SK-N-MC (cell line): ENCODE results near the gene KCNMA1.

ENCODE experiments used
- DNase-seq: peaks from one replicate; pipeline ENCODE4 v3.0.0-alpha.2; 2011; ENCODE audit warnings: low read depth, low spot score
- H3K27ac ChIP-seq: fragments of 200-600 bp; sonication (generic); 2 replicates; pipeline ENCODE4 v1.5.1; 2016; ENCODE audit warnings: mixed run types
- H3K36me3 ChIP-seq: fragments of 200-600 bp; sonication (generic); 2 replicates; pipeline ENCODE4 v1.6.1; 2017; ENCODE audit warnings: antibody characterized with exemption, low read length, mixed read lengths; ENCODE audit not compliant: insufficient read depth
- H3K4me3 ChIP-seq: fragments of 200-600 bp; sonication (generic); 2 replicates; pipeline ENCODE4 v1.5.1; 2016
- H3K9ac ChIP-seq: fragments of 200-600 bp; sonication (generic); 2 replicates; pipeline ENCODE4 v1.8.0; 2017; ENCODE audit warnings: mixed run types, mixed read lengths; ENCODE audit not compliant: insufficient read length
- H3K9me3 ChIP-seq: fragments of 200-600 bp; sonication (generic); 2 replicates; pipeline ENCODE4 v1.6.1; 2017; ENCODE audit warnings: low read depth, mild to moderate bottlenecking, antibody characterized with exemption, low read length, moderate library complexity, mixed read lengths
- EZH2 ChIP-seq: fragments of 200-600 bp; sonication (generic); IDR thresholded peaks from one replicate; pipeline ENCODE4 v1.6.1; 2017; ENCODE audit warnings: antibody characterized with exemption
- FOXP2 ChIP-seq: optimal IDR thresholded peaks from 2 replicates; pipeline ENCODE3; 2011; ENCODE audit warnings: mild to moderate bottlenecking, moderate library complexity; ENCODE audit not compliant: insufficient read depth; ENCODE audit errors: extremely low read length, control extremely low read depth
- POLR2AphosphoS5 ChIP-seq: IDR thresholded peaks from 2 replicates; pipeline ENCODE4 v1.6.1; 2012; ENCODE audit warnings: mild to moderate bottlenecking, low read depth, low read length, borderline replicate concordance

Gene KCNMA1

GRCh38 chr10:76881477-76882220, 756.0 kb downstream of the KCNMA1 start:
- DNase-seq, result no peak
- Histone ChIP-seq H3K9me3 (no peaks in the 10 kb centered on the region), H3K36me3 (no peaks in the 10 kb centered on the region), H3K9ac (no peak overlapping the region), H3K4me3 (no peak overlapping the region), H3K27ac (no peak overlapping the region)
- TF ChIP-seq POLR2AphosphoS5 (no peak), EZH2 (no peak), FOXP2 (no peak)

DNA sequence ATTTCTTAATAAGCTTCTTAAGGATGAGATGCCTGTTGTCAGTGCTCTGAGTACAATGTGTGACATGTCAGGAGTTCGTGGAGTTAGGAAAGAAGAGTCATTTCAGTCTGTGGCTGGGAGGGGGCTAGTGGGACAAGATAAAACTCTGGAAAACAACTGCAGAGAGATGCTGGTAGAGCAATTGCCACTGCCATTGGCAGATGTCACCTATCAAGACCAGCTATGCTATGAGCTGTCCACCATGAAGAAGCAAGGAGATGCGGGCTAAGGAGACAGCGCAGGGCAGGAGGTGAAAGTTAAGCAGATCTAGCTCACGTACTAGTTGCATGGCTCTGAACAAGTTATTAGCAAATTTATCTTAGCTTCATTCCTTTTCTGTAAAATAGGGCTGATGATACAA, 756.7 kb downstream of the KCNMA1 start:
- no peak overlapping the region for H3K4me3 ChIP-seq
- DNase-seq, result no peak
- TF ChIP-seq EZH2 (no peak), FOXP2 (no peak), POLR2AphosphoS5 (no peak)
- no peaks in the 10 kb centered on the region for H3K9me3 ChIP-seq
- H3K36me3 ChIP-seq, result no peaks in the 10 kb centered on the region
- H3K9ac ChIP-seq, result no peak overlapping the region
- H3K27ac ChIP-seq, result no peak overlapping the region

DNA sequence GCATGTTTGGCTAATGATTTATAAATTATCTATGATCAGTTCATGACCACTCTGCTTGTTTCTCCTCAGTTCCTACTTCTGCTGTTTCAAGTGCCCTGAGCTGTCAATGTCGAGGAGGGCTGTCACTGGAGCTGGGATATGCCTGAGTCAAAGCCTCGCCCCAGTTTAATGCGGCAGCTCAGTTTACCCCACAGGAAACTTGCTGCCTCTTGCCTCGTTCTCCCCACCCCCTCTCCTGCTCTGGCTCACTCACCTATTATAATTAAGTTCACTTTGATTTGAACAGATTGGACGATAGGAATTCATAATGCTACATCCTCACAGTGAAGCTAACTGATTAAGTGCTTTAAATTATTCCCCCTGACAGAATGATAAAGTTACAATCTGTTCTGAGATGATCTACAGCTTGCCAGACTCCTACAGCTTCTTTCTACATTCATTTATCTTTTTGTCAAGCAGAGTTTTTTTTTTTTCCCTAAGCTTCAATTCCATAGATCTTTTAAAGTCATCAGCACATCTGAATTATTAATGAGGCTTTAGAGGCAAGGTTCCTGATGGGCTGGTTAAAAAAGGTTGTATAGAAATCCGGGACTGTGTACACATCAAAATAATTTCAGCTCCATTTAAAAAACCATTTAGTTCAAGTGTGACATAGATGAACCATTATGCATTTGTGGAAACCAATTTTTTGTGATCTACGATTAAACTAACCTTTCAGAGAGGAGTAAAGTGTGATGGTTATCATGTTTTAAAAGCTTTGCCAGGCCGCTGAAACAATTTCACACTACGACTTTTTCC, 758.3 kb downstream of the KCNMA1 start:
- Histone ChIP-seq H3K9ac (no peak overlapping the region), H3K4me3 (no peak overlapping the region), H3K36me3 (no peaks in the 10 kb centered on the region), H3K27ac (no peak overlapping the region), H3K9me3 (no peaks in the 10 kb centered on the region)
- no peak for DNase-seq
- no peak for TF ChIP-seq POLR2AphosphoS5
- TF ChIP-seq FOXP2, result no peak
- no peak for TF ChIP-seq EZH2

- Histone ChIP-seq H3K27ac (no peak overlapping the region), H3K4me3 (no peak overlapping the region), H3K36me3 (no peaks in the 10 kb centered on the region), H3K9me3 (no peaks in the 10 kb centered on the region), H3K9ac (no peak overlapping the region)
- no peak for DNase-seq
- TF ChIP-seq EZH2 (no peak), FOXP2 (no peak)
Measured at GRCh38 chr10:76878514-76878913, 759.1 kb downstream of the KCNMA1 start.

GRCh38 chr10:76874896-76875295, 762.7 kb downstream of the KCNMA1 start:
- no peak overlapping the region for H3K27ac ChIP-seq
- no peak overlapping the region for H3K4me3 ChIP-seq
- H3K9me3 ChIP-seq, result no peaks in the 10 kb centered on the region
- TF ChIP-seq POLR2AphosphoS5 (no peak), EZH2 (no peak), FOXP2 (no peak)
- DNase-seq, result no peak
- no peak overlapping the region for H3K9ac ChIP-seq
- H3K36me3 ChIP-seq, result no peaks in the 10 kb centered on the region

DNA sequence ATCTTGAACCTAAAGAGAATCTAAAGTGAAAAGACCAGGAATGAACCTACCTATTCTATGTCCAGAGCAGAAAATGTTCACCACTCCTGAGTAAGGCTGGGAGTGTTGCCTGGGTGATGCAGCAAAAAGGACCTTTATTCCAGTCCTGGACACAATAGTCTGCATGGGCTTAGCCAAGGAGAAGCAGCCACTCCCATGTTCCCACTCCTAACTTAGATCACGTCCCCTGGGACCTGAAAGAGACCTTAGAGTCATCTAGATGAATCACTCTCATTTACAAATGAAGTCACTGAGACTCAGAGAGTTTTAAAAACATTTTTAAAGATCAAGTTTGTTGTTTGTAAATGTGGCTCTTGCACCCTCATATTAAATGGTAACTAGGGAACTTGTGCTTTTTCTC, 763.4 kb downstream of the KCNMA1 start:
- no peak overlapping the region for H3K27ac ChIP-seq
- H3K9ac ChIP-seq, result no peak overlapping the region
- TF ChIP-seq EZH2, result no peak
- TF ChIP-seq POLR2AphosphoS5, result no peak
- no peak for TF ChIP-seq FOXP2
- H3K4me3 ChIP-seq, result no peak overlapping the region
- DNase-seq, result no peak
- H3K9me3 ChIP-seq, result no peaks in the 10 kb centered on the region
- H3K36me3 ChIP-seq, result no peaks in the 10 kb centered on the region

GRCh38 chr10:76871697-76872295, 765.8 kb downstream of the KCNMA1 start:
- TF ChIP-seq FOXP2 (no peak), EZH2 (no peak), POLR2AphosphoS5 (no peak)
- Histone ChIP-seq H3K36me3 (no peaks in the 10 kb centered on the region), H3K9me3 (no peaks in the 10 kb centered on the region), H3K9ac (no peak overlapping the region), H3K27ac (no peak overlapping the region), H3K4me3 (no peak overlapping the region)
- DNase-seq, result no peak

DNA sequence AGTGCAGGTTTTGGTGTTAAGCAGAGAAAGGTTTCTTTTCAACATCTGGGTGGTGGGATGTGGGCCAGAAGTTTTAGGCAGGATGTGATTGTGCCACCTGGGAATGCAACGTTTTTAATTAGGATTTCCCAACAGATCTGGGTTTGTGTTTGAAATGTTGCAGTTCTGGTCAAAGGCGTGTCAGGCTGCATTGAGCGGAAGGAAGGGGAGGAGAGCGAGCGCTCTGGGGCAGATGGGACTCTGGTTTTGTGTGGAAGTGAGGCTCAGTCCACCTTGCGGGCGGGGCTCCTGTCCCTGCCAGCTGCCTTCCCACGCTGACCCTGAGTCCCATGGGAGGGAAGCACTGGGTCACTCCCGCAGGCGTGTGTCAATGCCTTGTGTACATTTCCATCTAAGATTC, 767.7 kb downstream of the KCNMA1 start:
- Histone ChIP-seq H3K9ac (no peak overlapping the region), H3K36me3 (no peaks in the 10 kb centered on the region), H3K9me3 (no peaks in the 10 kb centered on the region), H3K27ac (no peak overlapping the region), H3K4me3 (no peak overlapping the region)
- TF ChIP-seq POLR2AphosphoS5 (no peak), EZH2 (no peak), FOXP2 (no peak)
- DNase-seq, result no peak
